Mucosa of rectum (tissue), 2 donors: ENCODE results near the gene ADGRL2.
"Not testable (repeated sequence)": the region's sequence is repeated elsewhere in the genome, so short reads cannot be mapped to it uniquely, and the experiment has no call there.

ENCODE experiments used
- H3K27ac ChIP-seq, 2 donors: one replicate each; pipeline ENCODE4 v1.7.0; 2013; ENCODE audit warnings: inconsistent platforms in 2 of 2, low read depth in 2 of 2, low read length in 2 of 2
- H3K27me3 ChIP-seq, 2 donors: one replicate each; pipeline ENCODE4 v1.7.0; 2013; ENCODE audit warnings: low read length in 2 of 2; ENCODE audit not compliant: control insufficient read depth in 2 of 2, insufficient read depth in 2 of 2
- H3K36me3 ChIP-seq, 2 donors: one replicate each; pipeline ENCODE4 v1.7.0; 2013; ENCODE audit warnings: low read length in 2 of 2; ENCODE audit not compliant: control insufficient read depth in 2 of 2, insufficient read depth in 2 of 2
- H3K4me1 ChIP-seq, 2 donors: one replicate each; pipeline ENCODE4 v1.7.0; 2013; ENCODE audit warnings: low read length in 2 of 2, mild to moderate bottlenecking in 1 of 2; ENCODE audit not compliant: control insufficient read depth in 2 of 2, insufficient read depth in 2 of 2
- H3K4me3 ChIP-seq, 2 donors: one replicate each; pipeline ENCODE4 v1.7.0; 2013; ENCODE audit warnings: low read length in 2 of 2
- H3K9ac ChIP-seq, 2 donors: one replicate each; pipeline ENCODE4 v1.7.0; 2013; ENCODE audit warnings: low read length in 2 of 2, low read depth in 1 of 2, mild to moderate bottlenecking in 1 of 2
- H3K9me3 ChIP-seq, 2 donors: one replicate each; pipeline ENCODE4 v1.7.0; 2013; ENCODE audit warnings: low read length in 2 of 2; ENCODE audit not compliant: control insufficient read depth in 2 of 2
- donor health status: healthy.
- donor health status: Normal muscosa, but diverticular disease.

Gene ADGRL2

GRCh38 chr1:81871091-81871490 is 70.4 kb downstream of the ADGRL2 start:
- H3K27me3 ChIP-seq, H3K9me3 ChIP-seq, H3K27ac ChIP-seq, H3K9ac ChIP-seq, H3K4me3 ChIP-seq, H3K36me3 ChIP-seq, H3K4me1 ChIP-seq: not testable (repeated sequence)

- H3K9ac ChIP-seq: no peak overlapping the region
- no peak overlapping the region for H3K27ac ChIP-seq
- H3K27me3 ChIP-seq: no peaks in the 10 kb centered on the region
- no peaks in the 10 kb centered on the region for H3K9me3 ChIP-seq
- no peaks in the 10 kb centered on the region for H3K36me3 ChIP-seq
- no peak overlapping the region for H3K4me3 ChIP-seq
- peaks cover 0 to 3% of the 10 kb centered on the region in 2 donors for H3K4me1 ChIP-seq
Measured at GRCh38 chr1:81873946-81874345, 73.2 kb downstream of the ADGRL2 start.

DNA sequence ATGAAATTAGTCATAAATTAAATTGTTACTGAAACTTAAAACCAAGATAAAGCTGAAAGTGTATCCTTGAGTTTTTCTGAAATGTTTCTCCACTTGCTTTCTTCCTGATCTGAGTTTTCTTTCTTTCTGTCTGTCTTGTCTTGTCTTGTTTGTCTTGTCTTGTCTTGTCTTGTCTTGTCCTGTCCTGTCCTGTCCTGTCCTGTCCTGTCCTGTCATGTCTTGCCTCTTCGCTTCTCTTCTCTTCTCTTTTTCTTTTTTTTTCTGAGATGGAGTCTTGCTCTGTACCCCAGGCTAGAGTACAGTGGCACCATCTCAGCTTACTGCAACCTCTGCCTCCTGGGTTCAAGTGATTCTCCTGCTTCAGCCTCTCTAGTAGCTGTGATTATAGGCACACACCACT is 73.7 kb downstream of the ADGRL2 start:
- Histone ChIP-seq H3K4me3 (no peak overlapping the region), H3K36me3 (no peaks in the 10 kb centered on the region), H3K27me3 (no peaks in the 10 kb centered on the region), H3K4me1 (peaks cover 0 to 3% of the 10 kb centered on the region in 2 donors), H3K9ac (no peak overlapping the region), H3K9me3 (no peaks in the 10 kb centered on the region), H3K27ac (no peak overlapping the region)

DNA sequence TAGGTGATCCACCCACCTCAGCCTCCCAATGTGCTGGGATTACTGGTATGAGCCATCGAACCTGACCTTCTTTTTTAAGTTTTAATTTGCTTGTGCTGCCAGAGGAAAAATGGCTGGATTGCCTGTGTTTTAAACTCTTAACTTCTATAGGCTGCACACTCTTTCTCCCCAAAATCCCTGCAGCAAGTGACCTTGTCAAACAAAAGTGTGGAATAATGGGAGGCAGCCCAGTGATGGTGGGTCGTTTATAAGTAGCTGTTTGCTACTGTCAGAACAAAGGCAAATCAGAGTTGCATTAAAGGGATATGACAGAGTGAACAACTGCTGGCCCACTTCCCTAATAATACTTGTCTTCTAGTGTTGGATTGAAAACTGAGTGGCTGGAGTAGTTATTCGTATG is 74.2 kb downstream of the ADGRL2 start:
- Histone ChIP-seq H3K27me3 (no peaks in the 10 kb centered on the region), H3K27ac (no peak overlapping the region), H3K4me1 (peaks cover 0 to 3% of the 10 kb centered on the region in 2 donors), H3K4me3 (no peak overlapping the region), H3K9me3 (no peaks in the 10 kb centered on the region), H3K9ac (no peak overlapping the region), H3K36me3 (no peaks in the 10 kb centered on the region)

GRCh38 chr1:81876901-81877733 is 76.4 kb downstream of the ADGRL2 start:
- H3K4me1 ChIP-seq: peaks cover 0 to 3% of the 10 kb centered on the region in 2 donors
- H3K9ac ChIP-seq: no peak overlapping the region
- no peak overlapping the region for H3K27ac ChIP-seq
- no peaks in the 10 kb centered on the region for H3K36me3 ChIP-seq
- no peaks in the 10 kb centered on the region for H3K9me3 ChIP-seq
- H3K27me3 ChIP-seq: no peaks in the 10 kb centered on the region
- H3K4me3 ChIP-seq: no peak overlapping the region

GRCh38 chr1:81877940-81878339 is 77.2 kb downstream of the ADGRL2 start:
- Histone ChIP-seq H3K9me3 (no peaks in the 10 kb centered on the region), H3K4me3 (no peak overlapping the region), H3K4me1 (peaks cover 0 to 3% of the 10 kb centered on the region in 2 donors), H3K9ac (no peak overlapping the region), H3K27ac (no peak overlapping the region), H3K36me3 (no peaks in the 10 kb centered on the region), H3K27me3 (no peaks in the 10 kb centered on the region)

- Histone ChIP-seq H3K4me3 (no peak overlapping the region), H3K36me3 (no peaks in the 10 kb centered on the region), H3K4me1 (peaks cover 0 to 3% of the 10 kb centered on the region in 2 donors), H3K27me3 (no peaks in the 10 kb centered on the region), H3K9me3 (no peaks in the 10 kb centered on the region), H3K9ac (no peak overlapping the region), H3K27ac (no peak overlapping the region)
Measured at GRCh38 chr1:81878538-81878937, 77.8 kb downstream of the ADGRL2 start.

DNA sequence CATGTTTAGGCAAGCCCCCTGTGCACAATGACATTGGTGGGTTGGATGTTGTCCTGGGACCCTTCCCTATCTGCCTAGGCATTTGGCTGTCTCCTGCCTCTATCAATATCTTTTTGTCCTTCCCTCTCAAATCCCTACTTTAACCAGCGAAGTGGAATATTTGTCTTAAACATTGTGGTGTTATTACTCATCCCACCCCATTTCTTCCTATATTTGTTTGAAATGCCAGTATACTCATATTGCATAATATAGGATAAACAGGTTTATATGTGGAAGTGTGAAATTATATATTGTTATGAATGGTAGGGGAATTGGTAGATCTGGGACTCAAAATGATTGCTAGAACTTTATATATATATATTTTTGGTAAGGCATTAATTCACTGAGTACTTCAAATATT is 80.0 kb downstream of the ADGRL2 start:
- Histone ChIP-seq H3K4me3 (no peak overlapping the region), H3K9me3 (no peaks in the 10 kb centered on the region), H3K27me3 (no peaks in the 10 kb centered on the region), H3K4me1 (peaks cover 0 to 3% of the 10 kb centered on the region in 2 donors), H3K27ac (no peak overlapping the region), H3K36me3 (no peaks in the 10 kb centered on the region), H3K9ac (no peak overlapping the region)

DNA sequence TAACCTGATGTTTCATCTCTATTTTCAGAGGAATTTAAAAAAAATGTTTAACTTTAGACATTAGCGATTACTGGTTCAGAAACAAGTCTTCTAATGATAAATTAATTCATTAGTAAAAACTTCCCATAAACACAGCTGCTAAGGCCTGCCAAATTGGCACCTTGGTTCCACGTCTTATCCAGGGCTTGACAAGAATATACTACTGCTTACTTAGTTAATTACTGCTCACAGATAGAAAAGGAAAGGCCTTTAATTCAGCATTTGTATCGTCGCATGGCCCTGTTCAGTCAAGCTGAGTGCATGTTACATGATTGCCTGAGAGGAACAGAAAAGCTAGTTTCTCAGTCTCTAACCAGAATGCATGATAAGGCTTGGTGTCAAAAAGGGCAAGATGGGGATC is 84.6 kb downstream of the ADGRL2 start:
- Histone ChIP-seq H3K4me1 (no peaks in the 10 kb centered on the region), H3K4me3 (no peak overlapping the region), H3K27ac (no peak overlapping the region), H3K9me3 (no peaks in the 10 kb centered on the region), H3K36me3 (no peaks in the 10 kb centered on the region), H3K27me3 (no peaks in the 10 kb centered on the region), H3K9ac (no peak overlapping the region)

GRCh38 chr1:81886292-81886691 is 85.6 kb downstream of the ADGRL2 start:
- not testable (repeated sequence) for H3K9me3 ChIP-seq, H3K9ac ChIP-seq, H3K36me3 ChIP-seq, H3K27me3 ChIP-seq, H3K27ac ChIP-seq, H3K4me3 ChIP-seq, H3K4me1 ChIP-seq
